NCI-H1417 (cell line): ENCODE measurements around the gene OAT.
A peak's percentile ranks its signal among the peaks of the same experiment; 100 is the strongest.

Experiments
- DNase-seq, 3 experiments: peaks; one replicate each; lab custom pipeline; 2025; lab: John Stamatoyannopoulos, UW

The OAT gene

DNA sequence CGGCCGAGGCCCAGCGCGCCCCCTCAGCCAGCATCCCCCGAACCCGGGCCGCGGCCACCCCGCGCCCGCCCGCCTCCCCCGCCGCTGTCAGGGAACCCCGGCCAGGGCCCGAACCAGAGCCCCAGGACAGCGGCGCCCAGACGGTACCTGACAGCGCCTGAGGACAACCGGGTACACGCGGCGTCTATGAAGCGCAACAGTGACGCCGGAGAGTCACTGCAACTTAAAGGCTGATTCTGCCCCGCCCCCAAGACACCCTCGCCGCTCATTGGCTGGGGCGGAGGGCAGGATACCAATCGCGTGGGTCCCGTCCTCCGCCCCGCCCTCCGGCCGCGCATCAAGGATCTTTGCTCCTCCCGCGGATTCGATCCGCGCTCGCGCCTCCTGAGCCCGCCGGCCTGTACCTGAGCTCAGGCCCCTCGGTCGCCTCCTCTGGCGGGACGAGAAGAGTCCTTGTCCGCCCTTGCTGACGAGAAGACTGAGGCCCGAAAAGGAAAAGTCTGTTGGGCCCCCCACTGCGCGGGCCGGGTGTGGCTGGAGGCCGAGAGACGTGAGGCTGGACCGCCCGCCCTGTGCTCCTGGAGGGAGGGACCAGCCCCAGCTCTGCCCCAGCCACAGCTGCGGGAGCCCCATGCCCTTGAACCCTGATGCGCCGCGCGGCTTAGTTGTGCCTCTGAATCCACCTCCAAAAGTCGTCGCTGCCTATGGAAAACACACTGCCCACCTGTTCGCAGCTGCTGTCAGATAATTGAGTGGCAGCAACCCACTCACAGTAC lies at the start of gene OAT:
TSS of gene OAT (minus strand) at position 198 of the 776 bp plus-strand sequence. CDS start 6,752 bp downstream, outside the sequence.
- peak; percentile 91 to 96 (median 95) for DNase-seq

DNA sequence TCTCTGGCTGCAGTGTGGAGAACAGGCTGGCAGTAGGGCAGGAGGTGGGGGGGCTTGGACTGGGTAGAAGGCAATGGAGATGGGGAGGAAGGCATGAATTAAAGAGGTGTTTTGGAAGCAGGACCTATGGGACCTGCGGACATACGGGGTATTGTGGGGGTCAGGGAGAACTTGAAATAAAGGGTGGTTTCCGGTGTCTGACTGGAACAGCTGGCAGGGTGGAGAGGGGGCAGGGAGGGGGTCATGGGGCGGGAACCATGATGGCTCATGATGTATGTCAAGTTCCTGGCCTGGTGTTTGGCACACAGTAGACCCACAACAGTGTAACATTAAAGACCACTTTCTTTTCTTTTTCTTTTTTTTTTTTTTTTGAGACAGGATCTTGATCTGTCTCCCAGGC lies 48.4 kb upstream of the OAT start:
- DNase-seq, result no peak

DNA sequence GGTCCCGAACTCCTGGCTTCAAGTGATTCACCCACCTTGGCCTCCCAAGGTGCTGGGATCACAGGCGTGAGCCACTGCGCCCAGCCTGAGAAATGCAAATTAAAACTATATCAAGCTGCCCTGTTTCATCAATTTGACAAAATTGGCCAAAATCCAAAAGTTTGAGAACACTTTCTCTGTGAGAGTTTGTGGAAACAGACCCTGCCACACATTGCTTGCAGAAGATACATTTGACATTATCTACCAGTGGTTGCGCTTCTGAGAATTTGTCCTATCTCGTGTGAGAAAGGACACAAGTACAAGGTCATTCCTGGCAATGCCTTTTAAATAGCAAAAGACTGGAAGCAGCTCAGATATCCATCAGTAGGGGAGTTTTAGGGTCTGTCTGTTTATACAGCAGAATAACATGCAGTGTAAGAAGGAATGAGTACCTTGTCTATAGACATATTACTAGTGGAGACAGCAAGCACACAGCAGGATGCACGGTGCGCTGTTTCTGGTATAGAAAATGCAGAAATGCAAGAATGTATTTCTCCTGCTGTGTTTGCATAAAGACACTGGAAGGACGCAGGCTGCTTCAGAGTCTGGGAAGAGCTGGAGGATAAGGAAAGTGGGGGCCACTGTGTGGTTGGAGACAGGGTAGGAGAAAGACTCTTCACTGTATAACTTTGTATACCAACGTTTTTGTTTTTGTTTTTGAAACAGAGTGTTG lies 47.2 kb upstream of the OAT start:
- no peak for DNase-seq

DNA sequence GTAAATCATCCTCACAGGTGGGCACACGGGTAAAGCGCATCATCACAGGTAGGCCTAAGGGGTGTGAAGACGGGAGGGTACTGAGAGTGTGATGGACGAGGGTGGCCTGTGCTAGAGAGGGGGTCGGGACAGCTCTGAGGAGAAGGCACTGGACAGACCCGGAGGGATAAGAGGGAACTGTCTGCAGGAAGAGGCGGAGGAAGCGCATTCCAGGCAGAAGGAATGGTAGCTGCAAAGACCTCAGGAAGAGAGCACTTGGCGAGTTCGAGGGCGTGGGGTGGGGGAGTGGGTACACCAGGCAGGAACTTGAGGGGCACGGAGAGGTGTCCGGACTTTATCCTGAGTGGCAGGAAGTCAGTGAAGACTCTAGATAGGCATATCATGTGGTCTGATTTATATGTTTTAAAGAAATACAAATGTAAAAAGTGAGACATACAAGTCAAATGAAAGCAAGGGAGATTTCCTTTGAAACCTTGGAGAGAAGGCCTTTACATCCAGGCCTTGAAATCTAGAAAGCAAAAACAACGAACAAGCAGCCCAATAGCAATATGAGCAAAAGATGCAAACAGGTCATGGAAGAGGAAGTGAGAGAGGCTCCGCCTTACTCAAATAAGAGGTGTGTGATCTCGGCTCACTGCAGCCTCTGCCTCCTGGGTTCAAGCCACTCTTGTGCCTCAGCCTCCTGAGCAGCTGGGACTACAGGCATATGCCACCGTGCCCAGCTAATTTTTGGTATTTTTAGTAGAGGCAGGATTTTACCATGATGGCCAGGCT lies 46.5 kb upstream of the OAT start:
- DNase-seq, result no peak

DNA sequence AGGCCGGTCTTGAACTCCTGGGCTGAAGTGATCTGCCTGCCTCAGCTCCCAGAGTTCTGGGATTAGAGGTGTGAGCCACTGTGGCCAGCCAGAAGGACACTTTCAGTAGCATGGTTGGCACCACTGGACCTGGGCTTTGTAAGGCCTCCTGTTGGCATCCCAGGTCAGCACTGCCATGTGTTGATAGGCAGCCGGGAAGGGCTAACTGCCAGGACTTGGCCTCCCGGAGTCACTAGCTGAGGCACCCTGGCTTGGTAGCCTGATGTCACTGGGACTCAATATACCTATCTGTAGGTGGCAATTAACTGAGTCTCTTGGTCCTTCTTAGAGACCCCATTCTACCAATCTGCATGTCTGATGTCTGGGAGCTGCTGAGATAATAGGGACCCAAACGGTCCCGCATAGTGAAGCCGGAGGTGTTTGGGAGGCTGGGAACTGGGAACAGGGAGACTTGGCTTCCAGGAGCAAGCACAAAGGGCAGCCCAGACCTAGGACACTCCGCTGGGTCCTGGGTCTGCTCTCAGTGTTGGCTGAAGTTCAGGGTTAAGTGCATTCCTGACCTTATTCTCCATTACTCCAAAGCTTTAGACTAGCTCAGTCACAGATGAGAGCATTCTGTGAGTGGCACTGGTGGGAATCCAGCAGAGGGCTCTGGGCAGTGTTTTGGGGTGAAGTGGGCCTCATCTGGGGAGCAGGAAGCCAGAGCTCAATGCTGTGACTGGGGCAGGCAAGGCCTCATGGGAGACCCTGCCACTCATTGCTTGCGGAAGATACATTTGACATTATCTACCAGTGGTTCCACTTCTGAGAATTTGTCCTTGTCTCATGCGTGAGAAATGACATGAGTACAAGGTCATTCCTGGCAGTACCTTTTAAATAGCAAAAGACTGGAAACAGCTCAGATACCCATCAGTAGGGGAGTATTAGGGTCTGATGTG lies 45.6 kb upstream of the OAT start:
- DNase-seq, result no peak

DNA sequence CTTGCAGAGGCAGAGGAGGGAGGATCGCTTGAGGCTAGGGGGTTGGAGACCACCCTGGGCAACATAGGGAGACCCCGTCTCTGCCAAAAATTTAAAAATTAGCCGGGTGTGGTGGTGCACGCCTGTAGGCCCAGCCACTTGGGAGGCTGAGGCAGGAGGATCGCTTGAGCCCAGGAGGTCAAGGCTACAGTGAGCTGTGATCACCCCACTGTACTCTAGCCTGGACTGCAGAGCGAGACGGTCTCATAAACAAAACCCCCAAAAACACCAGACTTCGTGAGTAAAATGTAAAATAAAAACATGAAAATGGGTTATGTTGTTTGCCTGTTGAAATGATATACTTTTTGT lies 43.6 kb upstream of the OAT start:
- no peak for DNase-seq

DNA sequence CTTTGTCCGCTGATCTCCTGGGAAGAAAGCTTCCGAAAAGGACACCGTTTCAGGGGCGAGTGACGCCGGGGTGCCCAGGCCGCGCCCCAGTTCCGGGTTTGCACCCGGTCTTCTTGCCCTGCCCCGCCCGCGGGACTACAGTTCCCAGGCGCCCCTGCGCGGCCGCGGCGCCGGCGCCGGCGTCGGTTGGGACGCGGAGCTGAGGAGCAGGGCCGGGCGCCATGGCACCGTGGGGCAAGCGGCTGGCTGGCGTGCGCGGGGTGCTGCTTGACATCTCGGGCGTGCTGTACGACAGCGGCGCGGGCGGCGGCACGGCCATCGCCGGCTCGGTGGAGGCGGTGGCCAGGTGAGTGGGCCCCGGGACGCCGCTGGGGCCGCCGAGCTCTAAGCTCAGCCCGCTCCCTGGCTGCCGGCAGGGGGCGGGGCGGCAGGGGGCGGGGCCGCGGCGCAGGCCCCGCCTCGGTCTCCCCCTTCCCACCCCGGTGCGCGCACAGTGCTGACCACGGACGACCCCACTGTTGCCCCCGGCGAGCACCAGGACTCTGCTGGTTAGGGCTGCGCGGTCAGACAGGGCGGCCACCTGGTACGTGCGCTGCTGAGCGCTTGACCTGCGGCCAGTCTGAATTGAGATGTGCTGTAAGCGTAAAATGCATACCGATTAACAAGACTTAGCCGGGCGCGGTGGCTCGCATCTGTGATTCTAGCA lies 43.1 kb upstream of the OAT start, which contains the start of gene LHPP:
TSS of gene LHPP (plus strand) at position 182 of the 706 bp plus-strand sequence. CDS start at position 222, 40 bp downstream.
- DNase-seq, result peak; percentile 68 to 88 (median 79)

DNA sequence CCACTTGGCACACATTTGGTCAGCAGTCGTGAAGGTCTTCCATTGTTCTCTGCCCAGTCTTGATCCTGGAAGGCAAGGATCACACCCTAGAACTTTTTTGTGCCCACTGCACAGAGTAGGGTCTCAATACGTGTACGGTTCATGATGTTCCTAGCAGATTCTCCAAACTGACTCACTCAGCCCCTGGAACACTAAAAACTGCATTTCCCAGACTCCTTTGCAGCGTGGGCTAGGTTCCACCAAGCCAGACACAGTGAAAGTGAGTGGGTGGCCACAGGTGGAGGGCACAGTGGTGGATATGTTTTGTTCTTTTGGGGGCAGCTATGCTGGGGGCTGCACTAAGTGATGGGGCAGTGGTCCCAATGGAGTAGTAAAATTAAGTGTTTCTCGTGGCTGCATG lies 41.4 kb upstream of the OAT start:
- no peak for DNase-seq

DNA sequence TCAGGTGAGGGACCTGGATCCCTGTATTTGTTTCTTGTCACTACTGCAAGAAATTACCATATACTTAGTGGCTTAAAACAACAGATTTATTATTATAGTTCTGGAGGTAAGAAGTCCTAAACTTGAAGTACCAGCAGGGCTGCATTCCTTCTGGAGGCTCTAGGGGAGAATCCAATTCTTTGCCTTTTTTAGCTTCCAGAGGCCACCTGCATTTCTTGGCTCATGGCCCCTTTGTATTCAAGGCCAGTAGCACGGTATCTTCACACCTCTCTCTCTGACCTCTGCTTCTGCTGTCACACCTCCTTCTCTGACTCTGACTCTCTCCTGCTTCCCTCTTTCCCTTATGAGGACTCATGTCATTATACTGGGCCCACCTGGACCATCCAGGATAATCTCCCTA lies 40.7 kb upstream of the OAT start:
- no peak for DNase-seq

DNA sequence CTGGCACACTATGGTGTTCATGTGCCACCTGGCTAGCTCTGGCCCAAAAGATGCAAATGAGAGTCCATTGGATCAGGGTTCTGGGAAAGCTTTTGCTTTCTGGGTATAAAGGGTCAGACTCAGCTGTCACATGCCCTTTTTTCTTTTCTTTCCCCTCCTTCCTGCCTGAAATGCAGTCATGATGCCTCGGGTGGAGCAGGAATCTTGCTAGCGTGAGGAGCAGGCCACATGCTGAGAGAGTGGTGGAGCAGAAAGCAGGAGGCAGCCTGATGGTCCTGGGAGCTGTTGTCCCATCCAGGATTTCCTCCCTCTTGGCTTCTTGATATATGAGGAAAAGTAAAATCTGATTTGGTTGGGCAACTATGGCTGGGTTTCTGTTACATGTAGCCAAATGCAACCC lies 40.2 kb upstream of the OAT start:
- DNase-seq, result no peak

DNA sequence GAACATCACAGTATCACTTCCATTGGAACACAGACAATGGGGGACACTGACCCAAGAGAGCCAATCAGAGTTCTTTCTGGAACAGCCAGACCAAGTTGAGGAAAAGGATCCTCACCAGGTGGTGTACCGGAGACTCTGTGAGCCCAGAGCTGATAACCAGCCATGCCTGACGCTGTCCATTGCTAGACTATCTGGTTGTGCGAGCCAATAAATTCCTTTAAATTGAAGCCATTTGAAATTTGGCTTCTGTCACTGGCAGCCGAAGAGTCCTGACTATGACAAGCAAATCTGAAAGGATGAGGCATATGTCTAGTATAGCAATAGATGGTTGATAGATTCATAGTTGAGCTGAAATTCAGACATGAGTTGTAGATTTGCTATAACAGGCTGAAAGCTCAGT lies 39.8 kb upstream of the OAT start:
- no peak for DNase-seq

DNA sequence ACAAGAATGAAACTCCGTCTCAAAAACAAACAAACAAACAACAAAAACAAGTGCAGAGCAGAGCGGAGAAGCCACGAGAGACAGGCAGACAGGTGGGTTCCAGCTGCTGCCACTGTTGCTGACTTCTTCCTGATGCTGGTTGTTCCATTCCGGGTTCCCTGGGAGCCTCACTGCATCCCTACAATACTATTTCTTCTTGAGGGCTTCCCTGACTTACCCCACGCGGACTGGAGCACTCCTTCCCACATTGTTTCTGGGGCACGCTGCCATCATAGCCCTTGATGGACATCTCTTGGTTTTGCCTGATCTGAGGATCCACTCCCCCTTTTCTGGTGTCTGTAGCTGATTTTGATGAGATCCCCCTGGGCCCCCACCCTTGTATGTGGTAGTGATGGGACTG lies 36.7 kb upstream of the OAT start:
- no peak for DNase-seq

DNA sequence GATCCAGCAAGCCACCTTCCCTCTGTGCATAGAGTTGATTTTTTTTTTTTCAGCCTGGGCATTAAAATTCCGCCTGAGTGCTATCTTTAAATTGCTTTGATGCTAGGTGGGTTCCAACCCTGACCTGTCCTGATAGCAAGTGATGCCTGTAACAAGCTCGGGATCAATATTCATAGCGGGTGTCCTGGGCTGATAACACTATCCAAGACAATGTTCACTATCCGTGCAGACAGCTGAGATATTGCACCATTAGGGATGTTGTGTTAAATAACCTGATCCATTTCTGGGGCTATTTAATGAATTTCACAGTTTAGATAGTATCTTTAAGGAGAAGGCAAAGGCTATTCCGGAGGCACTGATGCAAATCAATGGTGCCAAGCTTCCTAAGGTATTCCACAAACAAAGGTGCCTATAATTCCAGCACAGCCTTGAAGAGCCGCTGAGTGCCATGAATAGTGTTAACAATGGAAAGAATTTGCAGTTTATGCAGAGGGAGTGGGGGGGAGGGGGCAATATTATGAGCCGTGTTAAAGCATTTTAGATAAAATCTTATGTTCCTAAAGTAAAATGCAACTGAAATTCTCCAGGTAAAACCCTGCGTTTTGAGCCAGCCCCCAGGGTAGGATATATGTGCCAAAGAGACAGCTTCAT lies 35.4 kb upstream of the OAT start:
- DNase-seq, result no peak

DNA sequence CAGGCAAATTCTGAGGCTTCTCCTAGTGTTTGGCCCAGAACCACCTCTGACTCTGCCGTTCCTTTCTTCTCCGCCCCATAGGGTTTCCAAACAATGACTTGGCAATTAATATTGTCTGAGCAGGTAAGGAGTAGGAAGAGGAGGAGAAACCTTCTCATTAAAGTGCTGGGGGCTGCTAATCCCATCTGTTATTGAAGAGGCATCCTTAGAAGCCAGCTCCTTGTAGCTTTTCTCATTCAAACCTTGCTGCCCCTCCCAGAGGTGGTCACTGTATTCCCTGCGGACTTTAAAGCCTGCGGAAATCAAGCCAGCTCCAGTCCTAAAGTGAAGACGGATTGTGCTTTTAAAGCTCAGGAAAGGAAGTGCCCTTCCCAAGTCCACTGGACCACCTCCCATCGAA lies 32.6 kb upstream of the OAT start:
- peak in 1 of 3 experiments; percentile 0 for DNase-seq

DNA sequence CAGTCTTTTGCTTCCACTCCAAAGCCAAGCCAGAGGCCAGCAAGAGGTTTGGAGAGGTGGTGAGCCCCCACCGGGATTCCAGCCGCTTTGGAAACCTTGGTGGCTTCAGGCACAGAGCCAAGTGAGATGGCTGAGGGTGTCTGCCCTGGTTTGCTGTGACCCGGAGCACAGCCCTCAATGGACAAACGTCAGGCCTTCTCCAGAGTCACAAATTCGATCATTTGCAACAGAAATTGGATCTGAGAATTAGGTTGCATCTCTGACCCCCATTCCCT lies 32.0 kb upstream of the OAT start:
- DNase-seq, result no peak

DNA sequence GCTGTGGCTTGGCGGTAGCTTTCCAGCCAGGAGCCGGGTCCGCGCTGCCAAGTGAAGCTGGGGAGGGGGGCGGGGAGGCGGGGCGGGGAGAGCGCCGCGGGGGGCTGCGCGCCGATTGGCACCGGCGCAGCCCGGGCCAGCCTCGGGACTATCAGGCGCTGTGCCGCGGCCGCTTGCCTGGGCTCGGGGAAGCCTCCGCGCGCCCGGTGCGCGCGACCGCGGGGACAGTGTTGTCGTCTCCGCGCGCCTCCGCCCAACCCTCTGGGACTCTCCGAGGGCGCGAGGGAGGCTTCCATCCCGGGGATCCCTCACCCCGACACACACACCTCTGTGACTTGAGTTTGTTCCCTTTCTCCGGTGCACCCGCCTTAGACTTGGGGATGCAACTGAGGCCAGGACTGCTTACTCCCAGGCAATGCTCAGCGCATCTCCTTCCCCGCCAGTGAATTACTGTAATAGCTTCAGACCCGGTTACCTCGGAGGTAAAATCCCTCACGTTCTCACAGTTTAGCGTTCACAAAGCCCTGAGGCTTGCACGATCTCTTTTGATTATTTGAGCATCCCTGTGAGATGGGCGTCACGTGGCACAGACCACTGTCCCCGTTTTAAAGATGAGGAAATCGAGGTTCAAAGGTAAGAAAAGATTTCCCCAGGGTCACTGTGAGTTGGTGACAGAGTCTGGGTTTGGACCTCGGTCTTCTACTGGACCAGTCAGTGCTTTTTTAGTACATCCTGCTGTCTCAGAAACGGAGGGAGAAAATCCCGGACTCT lies 31.5 kb upstream of the OAT start, which contains the start of gene NKX1-2:
TSS of gene NKX1-2 (minus strand) at position 24 of the 771 bp plus-strand sequence. CDS start 92 bp downstream, outside the sequence.
- DNase-seq, result peak; percentile 16 to 68 (median 68)

DNA sequence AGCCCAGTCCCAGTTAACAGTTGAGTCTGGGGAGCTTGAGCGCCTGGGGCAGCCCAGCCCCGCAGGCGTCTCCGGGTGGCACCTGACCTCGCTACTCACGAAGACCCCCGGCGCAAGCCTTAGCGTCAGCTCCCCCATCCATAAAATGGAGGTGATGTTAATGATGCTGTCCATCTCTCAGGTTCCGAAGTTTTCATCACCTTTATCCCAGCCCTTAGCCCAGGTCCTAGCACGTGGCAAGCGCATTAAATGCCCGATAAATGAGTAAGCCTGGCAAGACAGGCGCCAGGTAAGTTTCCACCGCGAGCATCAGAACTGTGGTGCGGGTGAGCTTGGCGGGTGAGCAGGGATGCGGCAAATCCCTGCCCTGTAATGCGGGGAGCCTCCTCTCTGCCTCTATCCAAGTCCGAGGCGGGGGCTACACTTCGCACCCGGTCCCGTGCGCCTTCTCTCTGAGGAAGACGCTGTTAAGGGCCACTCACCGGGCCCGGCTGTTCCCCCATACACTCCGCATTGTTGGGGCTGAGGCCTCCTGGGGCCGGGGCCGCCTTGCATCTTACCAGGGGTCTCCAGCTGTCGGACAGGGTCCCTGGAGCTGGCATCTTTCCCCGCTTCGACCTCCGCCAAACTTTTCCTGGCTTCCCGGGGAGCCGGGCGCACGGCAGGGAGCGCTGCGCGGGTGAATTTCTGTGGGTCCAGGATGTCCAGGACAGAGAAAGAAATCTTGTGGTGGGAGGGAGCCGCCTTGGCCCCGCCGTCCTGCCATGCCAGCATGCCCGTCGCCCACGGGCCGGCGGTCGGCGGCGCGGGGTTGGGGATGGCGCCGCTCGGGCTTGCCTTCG lies 30.7 kb upstream of the OAT start:
- DNase-seq, result peak in 2 of 3 experiments; percentile 35 to 37

DNA sequence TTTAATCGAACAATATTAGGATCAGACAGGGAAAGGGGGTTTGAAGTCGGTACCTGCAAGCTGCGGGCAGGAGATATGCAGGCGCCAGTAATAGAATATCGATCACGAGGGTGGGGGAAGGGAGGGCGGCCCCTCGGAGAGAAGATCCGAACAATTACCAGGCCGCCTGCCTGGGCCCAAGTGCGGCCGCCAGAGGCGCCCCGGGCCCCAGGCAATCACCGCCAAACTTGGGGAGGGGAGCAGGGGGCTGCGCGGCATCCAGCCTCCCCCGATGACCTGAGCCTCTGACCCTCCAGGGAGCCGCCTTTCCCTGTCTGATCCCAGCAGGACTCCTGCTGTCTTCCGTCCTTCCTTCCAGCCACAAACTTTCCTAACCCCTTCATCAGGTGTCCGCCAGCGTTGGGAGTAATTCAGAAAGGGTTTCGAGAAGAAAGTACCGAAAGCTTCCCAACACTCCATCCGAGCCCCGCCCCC lies 30.0 kb upstream of the OAT start:
- no peak for DNase-seq
